ENCODE results near the gene TSPAN9.

GRCh38 chr12:3069714-3070113, 7.5 kb upstream of the TSPAN9 start:
- TF ChIP-seq CTCF (IDR thresholded peaks at IDR 0.05) (no peak), POLR2A (IDR thresholded peaks at IDR 0.05) (no peak)
